ENCODE data around the gene TGFBR2.

The TGFBR2 gene

DNA sequence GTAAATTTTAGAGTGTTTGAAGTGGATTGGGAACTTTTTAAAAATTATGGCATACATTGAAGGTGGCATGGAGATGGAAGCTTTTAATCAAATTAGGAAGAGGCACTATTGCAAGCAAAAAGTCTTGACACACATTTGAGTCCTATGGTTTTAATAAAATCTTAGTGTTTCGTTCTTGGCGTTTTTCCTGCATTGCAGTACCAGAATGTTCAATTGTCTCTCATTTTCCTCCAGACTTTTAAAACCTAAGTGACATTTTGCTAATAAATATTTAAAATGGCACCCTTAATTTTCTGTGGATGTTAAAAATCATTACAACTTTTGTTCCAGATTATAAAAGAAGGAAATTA, 2.2 kb downstream of the TGFBR2 start:
- FAIRE-seq (no peak), DNase-seq (ENCODE audit: insufficient read length, low spot score) (no peak)
- no peak for TF ChIP-seq POLR2A (IDR thresholded peaks at IDR 0.05; ENCODE audit: low read depth, low read length)

DNA sequence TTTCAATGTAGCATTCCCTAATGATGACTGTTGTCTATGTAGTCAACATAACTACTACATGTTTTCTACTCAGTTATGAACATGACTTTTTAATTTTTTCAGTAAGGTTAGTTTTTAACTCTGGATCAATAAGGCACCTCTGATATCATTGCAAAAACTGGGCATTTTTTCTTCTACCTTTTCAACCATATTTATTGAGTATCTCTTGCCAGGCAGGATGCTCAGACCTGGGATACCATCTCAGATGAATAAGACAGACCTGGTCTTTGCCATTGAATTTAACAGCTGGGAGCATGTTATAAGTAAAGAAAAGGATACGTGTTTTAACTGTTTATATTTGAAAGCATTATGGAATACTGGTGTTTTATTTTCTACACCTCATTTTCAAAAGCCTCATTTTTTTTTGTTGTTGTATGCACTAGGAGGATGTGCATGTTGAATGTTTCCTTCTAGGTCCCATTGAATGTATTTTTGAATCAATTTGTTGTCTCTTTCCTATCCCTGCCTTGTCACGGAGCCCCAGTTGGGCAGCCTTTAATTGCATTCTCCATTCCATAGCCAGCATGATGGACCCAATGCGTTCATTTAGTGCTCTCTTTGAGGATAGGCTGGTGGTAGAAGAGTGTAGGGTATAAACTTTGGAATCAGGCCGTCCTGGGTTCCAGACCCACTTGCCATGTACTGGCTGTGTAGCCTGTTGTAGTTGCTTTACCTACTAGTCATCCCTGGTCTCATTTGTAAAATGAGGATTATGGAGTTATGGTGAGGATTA, 3.7 kb downstream of the TGFBR2 start:
- DNase-seq (ENCODE audit: insufficient read length, low spot score) (no peak), FAIRE-seq (no peak)
- no peak for TF ChIP-seq POLR2A (IDR thresholded peaks at IDR 0.05; ENCODE audit: low read depth, low read length)

GRCh38 chr3:30610702-30611368, 4.4 kb downstream of the TGFBR2 start:
- FAIRE-seq (no peak), DNase-seq (ENCODE audit: insufficient read length, low spot score) (no peak)
- TF ChIP-seq POLR2A (IDR thresholded peaks at IDR 0.05; ENCODE audit: low read depth, low read length) = no peak

- TF ChIP-seq POLR2A (IDR thresholded peaks at IDR 0.05; ENCODE audit: low read depth, low read length) = no peak
- FAIRE-seq (peak; percentile 95), DNase-seq (ENCODE audit: insufficient read length, low spot score) (peak; percentile 40)
These were observed 5.4 kb downstream of the TGFBR2 start for GRCh38 chr3:30611613-30612436.

DNA sequence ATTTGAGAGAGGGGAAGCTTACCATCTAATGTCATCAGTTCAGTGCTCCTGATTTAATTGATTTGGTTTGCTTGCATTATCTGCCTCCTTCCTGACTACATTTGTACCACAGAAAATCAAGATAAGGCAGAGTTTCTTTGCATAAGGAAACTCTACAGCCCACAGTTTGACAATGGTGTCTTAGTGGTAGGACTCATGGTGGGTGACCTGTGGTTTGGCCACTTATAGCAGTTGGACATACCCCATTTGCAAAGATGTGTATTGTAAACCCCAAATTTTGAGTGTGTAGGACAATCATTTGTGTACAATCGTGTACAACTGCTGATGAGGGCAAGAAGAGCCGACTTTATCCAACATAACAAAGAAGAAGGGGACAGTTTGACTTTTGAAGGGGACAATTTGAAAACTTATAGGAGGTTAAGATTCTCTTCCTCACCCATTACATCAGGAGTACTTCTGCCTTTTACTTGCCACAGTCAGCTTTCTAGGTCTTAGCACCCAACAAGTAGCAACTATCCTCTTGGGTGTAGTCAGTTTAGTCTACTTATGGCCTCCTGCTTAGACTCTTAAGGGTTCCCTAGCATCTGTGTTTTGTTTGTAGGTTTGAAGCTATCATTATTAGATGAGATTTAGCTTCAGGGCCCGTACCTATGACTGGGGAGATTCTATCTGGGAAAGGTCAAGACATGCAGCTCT, 6.2 kb downstream of the TGFBR2 start:
- no peak for TF ChIP-seq POLR2A (IDR thresholded peaks at IDR 0.05; ENCODE audit: low read depth, low read length)
- FAIRE-seq = no peak
- DNase-seq (ENCODE audit: insufficient read length, low spot score) = no peak

- TF ChIP-seq POLR2A (IDR thresholded peaks at IDR 0.05; ENCODE audit: low read depth, low read length) = no peak
- FAIRE-seq = no peak
- DNase-seq (ENCODE audit: insufficient read length, low spot score) = no peak
These were observed 6.9 kb downstream of the TGFBR2 start for GRCh38 chr3:30613133-30613825.

- no peak for FAIRE-seq
- no peak for DNase-seq (ENCODE audit: insufficient read length, low spot score)
- TF ChIP-seq POLR2A (IDR thresholded peaks at IDR 0.05; ENCODE audit: low read depth, low read length) = no peak
These were observed 8.0 kb downstream of the TGFBR2 start for GRCh38 chr3:30614373-30614772.

GRCh38 chr3:30614943-30615342, 8.5 kb downstream of the TGFBR2 start:
- TF ChIP-seq POLR2A (IDR thresholded peaks at IDR 0.05; ENCODE audit: low read depth, low read length) = no peak
- DNase-seq (ENCODE audit: insufficient read length, low spot score) (no peak), FAIRE-seq (peak; percentile 77)

GRCh38 chr3:30615615-30616346, 9.4 kb downstream of the TGFBR2 start:
- DNase-seq (ENCODE audit: insufficient read length, low spot score) = no peak
- no peak for TF ChIP-seq POLR2A (IDR thresholded peaks at IDR 0.05; ENCODE audit: low read depth, low read length)
- no peak for FAIRE-seq

GRCh38 chr3:30616347-30617027, 10.1 kb downstream of the TGFBR2 start:
- no peak for TF ChIP-seq POLR2A (IDR thresholded peaks at IDR 0.05; ENCODE audit: low read depth, low read length)
- FAIRE-seq (no peak), DNase-seq (ENCODE audit: insufficient read length, low spot score) (no peak)

DNA sequence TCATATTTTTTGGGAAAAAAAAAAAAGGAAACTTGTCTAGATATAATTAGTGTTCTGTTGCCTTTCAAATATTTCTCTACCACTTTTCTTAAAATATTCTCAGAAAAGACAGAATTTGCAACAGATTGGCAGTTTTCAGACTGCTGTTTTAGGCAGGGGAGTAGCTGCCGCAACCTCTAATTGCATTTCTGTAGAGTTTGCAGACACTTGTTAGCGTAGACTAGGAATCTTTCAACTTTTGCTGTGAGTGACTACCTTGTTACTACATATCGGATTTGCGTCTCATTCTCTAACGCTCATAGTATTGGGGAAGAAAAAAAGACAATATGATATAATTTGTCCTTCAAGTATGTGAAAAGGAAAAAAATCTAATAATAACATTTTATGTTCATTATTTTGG, 10.7 kb downstream of the TGFBR2 start:
- TF ChIP-seq POLR2A (IDR thresholded peaks at IDR 0.05; ENCODE audit: low read depth, low read length) = no peak
- FAIRE-seq (no peak), DNase-seq (ENCODE audit: insufficient read length, low spot score) (no peak)

DNA sequence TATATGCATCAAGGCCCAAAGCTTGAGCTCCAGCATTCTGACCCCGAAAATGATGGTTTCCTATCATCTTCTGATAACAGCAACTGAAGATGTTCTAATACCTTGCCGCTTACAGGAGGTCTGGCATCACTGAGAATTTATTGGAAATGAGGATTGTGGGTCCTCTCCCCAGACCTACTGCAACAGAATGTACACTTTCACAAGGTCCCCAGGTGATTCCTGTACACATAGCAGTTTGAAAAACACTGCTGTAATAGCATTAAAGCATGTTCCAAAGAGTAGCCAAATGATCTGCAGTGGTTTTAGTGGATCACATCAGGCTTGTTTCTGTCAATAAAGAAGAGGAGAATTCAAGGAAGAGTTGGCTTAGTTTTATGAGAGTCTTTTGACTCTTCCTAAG, 11.3 kb downstream of the TGFBR2 start:
- no peak for TF ChIP-seq POLR2A (IDR thresholded peaks at IDR 0.05; ENCODE audit: low read depth, low read length)
- FAIRE-seq (no peak), DNase-seq (ENCODE audit: insufficient read length, low spot score) (no peak)

Data from H54 (cell line).